ENCODE results near the gene CRTC3. TPM values are rescaled to one million over a fixed set of nuclear protein-coding genes. Genes with fewer than 3 reads are reported as not detected.

CRTC3 gene
- total RNA-seq, 1 donor from 2014 or later = 21.4 TPM

GRCh38 chr15:90609242-90610180, 79.8 kb downstream of the CRTC3 start:
- no peak overlapping the region for H2AFZ ChIP-seq (ENCODE audit: low read depth, low read length)
- H3K4me3 ChIP-seq (ENCODE audit: insufficient read depth, low read depth, low read length) = no peak overlapping the region
- no peaks in the 10 kb centered on the region for H4K20me1 ChIP-seq (ENCODE audit: insufficient read depth, low read length)
- no peaks in the 10 kb centered on the region for H3K27me3 ChIP-seq (ENCODE audit: insufficient read depth, low read length)
- no peak for TF ChIP-seq EZH2 (IDR thresholded peaks at IDR 0.05; ENCODE audit: insufficient read depth, low read length)
- TF ChIP-seq, protein P1, sequence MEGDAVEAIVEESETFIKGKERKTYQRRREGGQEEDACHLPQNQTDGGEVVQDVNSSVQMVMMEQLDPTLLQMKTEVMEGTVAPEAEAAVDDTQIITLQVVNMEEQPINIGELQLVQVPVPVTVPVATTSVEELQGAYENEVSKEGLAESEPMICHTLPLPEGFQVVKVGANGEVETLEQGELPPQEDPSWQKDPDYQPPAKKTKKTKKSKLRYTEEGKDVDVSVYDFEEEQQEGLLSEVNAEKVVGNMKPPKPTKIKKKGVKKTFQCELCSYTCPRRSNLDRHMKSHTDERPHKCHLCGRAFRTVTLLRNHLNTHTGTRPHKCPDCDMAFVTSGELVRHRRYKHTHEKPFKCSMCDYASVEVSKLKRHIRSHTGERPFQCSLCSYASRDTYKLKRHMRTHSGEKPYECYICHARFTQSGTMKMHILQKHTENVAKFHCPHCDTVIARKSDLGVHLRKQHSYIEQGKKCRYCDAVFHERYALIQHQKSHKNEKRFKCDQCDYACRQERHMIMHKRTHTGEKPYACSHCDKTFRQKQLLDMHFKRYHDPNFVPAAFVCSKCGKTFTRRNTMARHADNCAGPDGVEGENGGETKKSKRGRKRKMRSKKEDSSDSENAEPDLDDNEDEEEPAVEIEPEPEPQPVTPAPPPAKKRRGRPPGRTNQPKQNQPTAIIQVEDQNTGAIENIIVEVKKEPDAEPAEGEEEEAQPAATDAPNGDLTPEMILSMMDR (IDR thresholded peaks at IDR 0.05; ENCODE audit: insufficient read depth, low read depth, low read length) = no peak
- no peaks in the 10 kb centered on the region for H3K4me1 ChIP-seq (ENCODE audit: insufficient read depth, low read length)
- Mint-ChIP-seq H3K27me3 (ENCODE audit: low read depth, unreplicated experiment) (no peaks in the 10 kb centered on the region), H3K27ac (ENCODE audit: unreplicated experiment) (no peak overlapping the region), H3K4me3 (ENCODE audit: unreplicated experiment) (no peak overlapping the region), H3K36me3 (ENCODE audit: low read depth, unreplicated experiment) (peaks cover 27% of the 10 kb centered on the region), H3K9me3 (ENCODE audit: unreplicated experiment) (no peaks in the 10 kb centered on the region), H3K4me1 (ENCODE audit: low read depth, unreplicated experiment) (peaks cover 1% of the 10 kb centered on the region)
- H3K36me3 ChIP-seq (ENCODE audit: insufficient read depth, low read length) = no peaks in the 10 kb centered on the region
- no peak overlapping the region for H3K27ac ChIP-seq (ENCODE audit: low read depth, low read length)
- no peak overlapping the region for H3K4me2 ChIP-seq (ENCODE audit: low read length)
- no peaks in the 10 kb centered on the region for H3K79me2 ChIP-seq (ENCODE audit: insufficient read depth, low read length)
- no peaks in the 10 kb centered on the region for H3K9me3 ChIP-seq (ENCODE audit: insufficient read depth, low read depth, low read length)
- DNase-seq (ENCODE audit: low read depth) (no peak), FAIRE-seq (no peak)
- H3K9ac ChIP-seq (ENCODE audit: low read length) = no peak overlapping the region

GRCh38 chr15:90610190-90610589, 80.5 kb downstream of the CRTC3 start:
- Mint-ChIP-seq H3K4me3 (ENCODE audit: unreplicated experiment) (no peak overlapping the region), H3K4me1 (ENCODE audit: low read depth, unreplicated experiment) (peaks cover 1% of the 10 kb centered on the region), H3K27ac (ENCODE audit: unreplicated experiment) (no peak overlapping the region), H3K36me3 (ENCODE audit: low read depth, unreplicated experiment) (peaks cover 27% of the 10 kb centered on the region), H3K27me3 (ENCODE audit: low read depth, unreplicated experiment) (no peaks in the 10 kb centered on the region), H3K9me3 (ENCODE audit: unreplicated experiment) (no peaks in the 10 kb centered on the region)
- Histone ChIP-seq H3K27me3 (ENCODE audit: insufficient read depth, low read length) (no peaks in the 10 kb centered on the region), H3K27ac (ENCODE audit: low read depth, low read length) (no peak overlapping the region), H3K4me1 (ENCODE audit: insufficient read depth, low read length) (no peaks in the 10 kb centered on the region), H2AFZ (ENCODE audit: low read depth, low read length) (no peak overlapping the region), H3K36me3 (ENCODE audit: insufficient read depth, low read length) (peaks cover 3% of the 10 kb centered on the region), H3K79me2 (ENCODE audit: insufficient read depth, low read length) (no peaks in the 10 kb centered on the region), H3K4me3 (ENCODE audit: insufficient read depth, low read depth, low read length) (no peak overlapping the region), H3K9me3 (ENCODE audit: insufficient read depth, low read depth, low read length) (no peaks in the 10 kb centered on the region), H4K20me1 (ENCODE audit: insufficient read depth, low read length) (no peaks in the 10 kb centered on the region), H3K4me2 (ENCODE audit: low read length) (no peak overlapping the region), H3K9ac (ENCODE audit: low read length) (no peak overlapping the region)
- TF ChIP-seq EZH2 (IDR thresholded peaks at IDR 0.05; ENCODE audit: insufficient read depth, low read length) = no peak
- TF ChIP-seq, protein P1 (IDR thresholded peaks at IDR 0.05; ENCODE audit: insufficient read depth, low read depth, low read length) = no peak
- DNase-seq (ENCODE audit: low read depth) = no peak
- FAIRE-seq = no peak

DNA sequence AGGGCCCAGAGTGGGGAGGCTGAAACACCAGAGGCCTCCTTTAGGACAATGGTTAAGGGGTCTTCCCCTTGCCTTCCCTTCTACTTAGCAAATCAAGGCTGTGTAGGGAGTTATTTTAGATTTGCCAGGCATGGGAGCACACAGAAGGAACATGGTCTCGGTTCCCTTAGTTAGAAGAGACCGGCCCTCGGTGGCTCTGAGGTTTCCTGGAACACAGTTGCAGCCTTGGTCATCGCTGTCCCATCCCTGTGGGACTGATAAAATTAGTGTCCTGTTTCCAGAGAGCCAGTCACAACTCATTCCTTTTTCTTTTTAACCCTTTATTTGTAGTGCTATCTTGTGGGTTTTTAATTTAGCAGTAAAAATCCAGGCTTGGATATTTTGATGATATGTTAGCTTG, 81.4 kb downstream of the CRTC3 start:
- Histone ChIP-seq H2AFZ (ENCODE audit: low read depth, low read length) (no peak overlapping the region), H3K27ac (ENCODE audit: low read depth, low read length) (no peak overlapping the region), H3K79me2 (ENCODE audit: insufficient read depth, low read length) (no peaks in the 10 kb centered on the region), H3K36me3 (ENCODE audit: insufficient read depth, low read length) (peaks cover 6% of the 10 kb centered on the region), H3K4me1 (ENCODE audit: insufficient read depth, low read length) (no peaks in the 10 kb centered on the region), H3K9ac (ENCODE audit: low read length) (no peak overlapping the region), H4K20me1 (ENCODE audit: insufficient read depth, low read length) (no peaks in the 10 kb centered on the region), H3K4me3 (ENCODE audit: insufficient read depth, low read depth, low read length) (no peak overlapping the region), H3K9me3 (ENCODE audit: insufficient read depth, low read depth, low read length) (no peaks in the 10 kb centered on the region), H3K27me3 (ENCODE audit: insufficient read depth, low read length) (no peaks in the 10 kb centered on the region), H3K4me2 (ENCODE audit: low read length) (no peak overlapping the region)
- no peaks in the 10 kb centered on the region for H3K9me3 Mint-ChIP-seq (ENCODE audit: unreplicated experiment)
- H3K36me3 Mint-ChIP-seq (ENCODE audit: low read depth, unreplicated experiment) = peaks cover 27% of the 10 kb centered on the region
- H3K27ac Mint-ChIP-seq (ENCODE audit: unreplicated experiment) = no peak overlapping the region
- H3K4me1 Mint-ChIP-seq (ENCODE audit: low read depth, unreplicated experiment) = peaks cover 1% of the 10 kb centered on the region
- no peaks in the 10 kb centered on the region for H3K27me3 Mint-ChIP-seq (ENCODE audit: low read depth, unreplicated experiment)
- FAIRE-seq = no peak
- TF ChIP-seq, protein P1 (IDR thresholded peaks at IDR 0.05; ENCODE audit: insufficient read depth, low read depth, low read length) = no peak
- no peak for TF ChIP-seq EZH2 (IDR thresholded peaks at IDR 0.05; ENCODE audit: insufficient read depth, low read length)
- DNase-seq (ENCODE audit: low read depth) = no peak
- H3K4me3 Mint-ChIP-seq (ENCODE audit: unreplicated experiment) = no peak overlapping the region
